Left colon (tissue), 2 donors: ENCODE measurements around the gene B3GALT6. TPM values are rescaled to one million over a fixed set of nuclear protein-coding genes. Genes with fewer than 3 reads are reported as not detected.
"Not testable (repeated sequence)": the region's sequence is repeated elsewhere in the genome, so short reads cannot be mapped to it uniquely, and the experiment has no call there.

Experiments used
- ATAC-seq: fragments of 200-7000 bp; cut with Tn5 transposase; one replicate; pipeline ENCODE4 v1.9.1; 2020; ENCODE audit warnings: mild to moderate bottlenecking, moderate library complexity
- DNase-seq, 2 donors: peaks; one replicate each; pipeline ENCODE4 v3.0.0-alpha.2; 2020
- intact Hi-C, 2 donors: fragments of 100-400 bp; cut with DNase I in 1 of 2; cut with micrococcal nuclease in 1 of 2; formaldehyde crosslinking; loops; one replicate each; pipeline versions ENCODE4 v1.11.2 to v1.14.0; 2022; cut with DNase I, micrococcal nuclease
- long read RNA-seq: library from polyadenylated mRNA; unstranded; transcript quantifications from one replicate; pipeline ENCODE4 v2.0.0, GENCODE V29; 2021
- total RNA-seq, 2 donors: library from RNA; stranded (reverse); fragmentation: NEBNext Ultra II Directional; extraction: Animal tissue kit (Norgen Biotek cat#: 25700); gene quantifications; one replicate each; pipeline ENCODE4 v1.2.1, GENCODE V29; 2021
- donor health status: DM: no; HTN: no; CAD: no.
- donor health status: DM: yes; HTN: yes; CAD: no.

Gene B3GALT6
- 1 to 10 TPM; 8.2 to 9.6 TPM for total RNA-seq
- long read RNA-seq, transcript B3GALT6-201 (1 exons, 2,783 nt): major isoform, 24 of 27 reads
- long read RNA-seq, partial matches to known transcripts: 0 of 27 reads
- long read RNA-seq, other reads (novel, unspliced or antisense): 0 of 27 reads

GRCh38 chr1:1232208-1232795, at the start of gene B3GALT6:
TSS of gene B3GALT6 (plus strand) at chr1:1232237. CDS start at chr1:1232279, 42 bp downstream.
- intact Hi-C loops: no loop called here
- ATAC-seq (no peak), DNase-seq (no peak)

GRCh38 chr1:1182491-1183220, 49.4 kb upstream of the B3GALT6 start:
- intact Hi-C loops: no loop called here
- DNase-seq (peak; percentile 3 to 24), ATAC-seq (no peak)

- ATAC-seq (no peak), DNase-seq (no peak)
Measured at GRCh38 chr1:1183221-1183747, 48.8 kb upstream of the B3GALT6 start.

GRCh38 chr1:1183833-1184775, 47.9 kb upstream of the B3GALT6 start:
- intact Hi-C loops: no loop called here
- DNase-seq: no peak
- no peak for ATAC-seq

More at GRCh38 chr1:1183221-1183747, 48.8 kb upstream of the B3GALT6 start:
- intact Hi-C loops: no loop called here

- DNase-seq (no peak), ATAC-seq (no peak)
- intact Hi-C loops: no loop called here
Measured at GRCh38 chr1:1185101-1185765, 46.8 kb upstream of the B3GALT6 start.

- DNase-seq (no peak), ATAC-seq (no peak)
- intact Hi-C loops: no loop called here
Measured at GRCh38 chr1:1187938-1188337, 44.1 kb upstream of the B3GALT6 start.

- ATAC-seq: no peak
- intact Hi-C loops: no loop called here
- DNase-seq: no peak
Measured at GRCh38 chr1:1189111-1189510, 42.9 kb upstream of the B3GALT6 start.

GRCh38 chr1:1191734-1192133, 40.3 kb upstream of the B3GALT6 start:
- ATAC-seq: no peak
- peak in 1 of 2 donors; percentile 21 for DNase-seq
- intact Hi-C loops: no loop called here

GRCh38 chr1:1194723-1195122, 37.3 kb upstream of the B3GALT6 start:
- no peak for ATAC-seq
- no peak for DNase-seq
- intact Hi-C loops: no loop called here

- DNase-seq, ATAC-seq: not testable (repeated sequence)
Measured at GRCh38 chr1:1195726-1196125, 36.3 kb upstream of the B3GALT6 start.

GRCh38 chr1:1196431-1197187, 35.4 kb upstream of the B3GALT6 start:
- DNase-seq (no peak), ATAC-seq (no peak)
- intact Hi-C loops: no loop called here

More at GRCh38 chr1:1195726-1196125, 36.3 kb upstream of the B3GALT6 start:
- intact Hi-C loops: not testable (repeated sequence)

- ATAC-seq: no peak
- intact Hi-C loops: no loop called here
- no peak for DNase-seq
Measured at GRCh38 chr1:1197188-1197500, 34.9 kb upstream of the B3GALT6 start.

- ATAC-seq (no peak), DNase-seq (no peak)
- intact Hi-C loops: no loop called here
Measured at GRCh38 chr1:1197551-1198422, 34.2 kb upstream of the B3GALT6 start.

GRCh38 chr1:1198423-1199140, 33.5 kb upstream of the B3GALT6 start:
- ATAC-seq (no peak), DNase-seq (no peak)
- intact Hi-C loops: no loop called here

GRCh38 chr1:1199141-1199960, 32.7 kb upstream of the B3GALT6 start:
- peak in 1 of 2 donors; percentile 4 for DNase-seq
- intact Hi-C loops: no loop called here
- no peak for ATAC-seq
